Fibroblast of lung (primary cell): Measurements from ENCODE around the gene MOBP.

Source experiments
- EZH2 ChIP-seq: IDR thresholded peaks from 2 replicates; pipeline ENCODE4 v1.5.1; 2012; ENCODE audit warnings: low read length, control low read depth, mild to moderate bottlenecking; ENCODE audit errors: missing control alignments
- TF ChIP-seq, protein P1 (sequence below), 2 donors: IDR thresholded peaks in 1 of 2; conservative IDR thresholded peaks in 1 of 2; 1 replicate in 1 of 2; 2 replicates in 1 of 2; pipeline ENCODE4 v1.5.1; 2011 to 2012; ENCODE audit warnings: low read length in 2 of 2, control low read depth in 1 of 2, inconsistent platforms in 1 of 2, low read depth in 1 of 2, mild to moderate bottlenecking in 1 of 2

DNA sequence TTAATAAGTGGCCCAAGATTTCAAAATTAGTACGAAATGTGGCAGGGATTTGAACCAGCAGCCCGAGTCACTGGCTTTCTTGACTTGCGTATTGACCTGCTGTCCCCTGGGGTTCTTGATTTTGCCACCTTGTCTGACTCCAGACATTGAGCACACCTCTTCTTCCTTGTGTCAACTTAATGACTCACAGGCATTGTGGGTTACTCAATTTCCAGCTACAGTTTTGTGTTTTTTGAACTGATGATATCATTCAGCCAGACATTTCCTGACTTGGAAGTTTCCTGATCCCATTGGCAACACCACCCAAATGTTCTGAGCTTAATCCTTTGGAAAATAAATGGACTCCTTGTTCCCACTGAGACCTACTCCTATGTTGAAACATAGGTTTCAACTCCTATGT is 64.2 kb downstream of the MOBP start:
- TF ChIP-seq, protein P1, sequence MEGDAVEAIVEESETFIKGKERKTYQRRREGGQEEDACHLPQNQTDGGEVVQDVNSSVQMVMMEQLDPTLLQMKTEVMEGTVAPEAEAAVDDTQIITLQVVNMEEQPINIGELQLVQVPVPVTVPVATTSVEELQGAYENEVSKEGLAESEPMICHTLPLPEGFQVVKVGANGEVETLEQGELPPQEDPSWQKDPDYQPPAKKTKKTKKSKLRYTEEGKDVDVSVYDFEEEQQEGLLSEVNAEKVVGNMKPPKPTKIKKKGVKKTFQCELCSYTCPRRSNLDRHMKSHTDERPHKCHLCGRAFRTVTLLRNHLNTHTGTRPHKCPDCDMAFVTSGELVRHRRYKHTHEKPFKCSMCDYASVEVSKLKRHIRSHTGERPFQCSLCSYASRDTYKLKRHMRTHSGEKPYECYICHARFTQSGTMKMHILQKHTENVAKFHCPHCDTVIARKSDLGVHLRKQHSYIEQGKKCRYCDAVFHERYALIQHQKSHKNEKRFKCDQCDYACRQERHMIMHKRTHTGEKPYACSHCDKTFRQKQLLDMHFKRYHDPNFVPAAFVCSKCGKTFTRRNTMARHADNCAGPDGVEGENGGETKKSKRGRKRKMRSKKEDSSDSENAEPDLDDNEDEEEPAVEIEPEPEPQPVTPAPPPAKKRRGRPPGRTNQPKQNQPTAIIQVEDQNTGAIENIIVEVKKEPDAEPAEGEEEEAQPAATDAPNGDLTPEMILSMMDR (conservative IDR thresholded peaks at IDR 0.05 in 1 of 2, IDR thresholded peaks at IDR 0.05 in 1 of 2; ENCODE audit: low read depth in 1 of 2, low read length in 2 of 2): no peak
- no peak for TF ChIP-seq EZH2
